HG03432 (cell line): ENCODE measurements around the gene C9orf43.

ENCODE experiments used
- ATAC-seq: cut with Tn5 transposase; IDR thresholded peaks from one replicate; pipeline ENCODE4 v1.9.1; 2021; ENCODE audit warnings: mild to moderate bottlenecking, moderate library complexity; ENCODE audit not compliant: unreplicated experiment

Gene C9orf43

GRCh38 chr9:113463418-113464285 lies 53.1 kb downstream of the C9orf43 start, which contains the start of gene RGS3:
RGS3 (plus strand) TSS chr9:113463727; CDS start chr9:113463803, 76 bp downstream.
- ATAC-seq, result no peak

GRCh38 chr9:113464286-113464660 lies 53.7 kb downstream of the C9orf43 start:
- ATAC-seq, result no peak

- no peak for ATAC-seq
Observed at GRCh38 chr9:113465599-113466140, 55.1 kb downstream of the C9orf43 start.

- no peak for ATAC-seq
Observed at GRCh38 chr9:113467183-113467582, 56.6 kb downstream of the C9orf43 start.

GRCh38 chr9:113468716-113469448 lies 58.3 kb downstream of the C9orf43 start:
- ATAC-seq, result no peak

- ATAC-seq, result no peak
Observed at GRCh38 chr9:113471143-113471542, 60.6 kb downstream of the C9orf43 start.

GRCh38 chr9:113471566-113471965 lies 61.0 kb downstream of the C9orf43 start:
- no peak for ATAC-seq

GRCh38 chr9:113472199-113472598 lies 61.7 kb downstream of the C9orf43 start:
- no peak for ATAC-seq

- ATAC-seq, result no peak
Observed at GRCh38 chr9:113474360-113475028, 63.9 kb downstream of the C9orf43 start.

GRCh38 chr9:113475031-113475430 lies 64.5 kb downstream of the C9orf43 start:
- no peak for ATAC-seq

- ATAC-seq, result no peak
Observed at GRCh38 chr9:113475992-113476391, 65.4 kb downstream of the C9orf43 start.

- no peak for ATAC-seq
Observed at GRCh38 chr9:113476511-113476916, 66.0 kb downstream of the C9orf43 start.

GRCh38 chr9:113477058-113477457 lies 66.5 kb downstream of the C9orf43 start:
- ATAC-seq, result no peak

GRCh38 chr9:113477661-113478060 lies 67.1 kb downstream of the C9orf43 start:
- no peak for ATAC-seq

- no peak for ATAC-seq
Observed at GRCh38 chr9:113479174-113479621, 68.7 kb downstream of the C9orf43 start.
